ENCODE results near the gene PPM1F. TPM values are rescaled to one million over a fixed set of nuclear protein-coding genes. Genes with fewer than 3 reads are reported as not detected.

Gene PPM1F
- total RNA-seq, 2 experiments from 2014 or later: 18.2 to 18.8 TPM

DNA sequence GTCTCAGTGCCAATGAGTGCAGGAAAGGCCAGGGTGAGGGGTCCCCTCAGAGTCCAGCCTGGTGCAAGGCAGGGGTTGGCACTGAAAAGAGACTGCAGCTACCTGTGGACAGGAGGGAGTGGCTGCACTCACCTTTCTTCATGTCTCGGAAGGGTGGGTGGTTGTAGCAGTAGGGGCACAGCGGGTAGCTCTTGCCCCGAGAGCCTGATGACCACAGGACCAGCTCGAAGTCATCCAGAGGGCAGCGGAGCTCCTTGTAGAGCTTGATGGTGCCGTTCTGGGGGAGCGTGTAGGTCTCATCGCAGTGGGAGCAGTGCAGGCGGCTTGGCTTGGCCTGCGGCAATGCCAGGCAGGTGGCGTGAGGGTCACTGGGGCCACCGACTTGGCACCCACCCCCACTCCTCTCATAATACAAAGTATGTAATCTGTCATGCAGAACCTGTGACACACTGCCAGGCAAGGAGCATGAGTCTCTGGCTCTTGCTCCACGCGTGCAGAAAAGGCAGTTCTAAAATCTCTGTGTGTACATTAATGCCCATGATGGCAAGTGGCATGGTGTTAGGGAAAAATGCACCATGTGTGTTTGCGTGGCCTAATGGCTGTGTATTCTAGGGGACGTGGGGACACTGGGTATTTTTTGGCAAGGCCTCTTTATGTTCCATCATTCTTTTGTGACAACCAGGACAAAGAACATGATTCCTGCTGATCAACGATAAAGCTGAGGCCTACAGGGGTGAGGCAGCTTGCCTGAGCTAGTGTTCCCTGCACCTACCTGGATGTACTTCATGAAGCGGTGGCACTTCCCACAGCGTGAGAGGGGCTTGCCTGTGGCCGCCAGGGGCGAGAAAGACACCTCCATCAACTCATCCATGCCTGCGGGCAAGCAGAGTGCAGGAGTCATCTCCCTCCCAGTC lies 6.0 kb upstream of the PPM1F start:
- Mint-ChIP-seq H3K27me3 (no peaks in the 10 kb centered on the region), H3K4me3 (no peak overlapping the region), H3K9me3 (no peaks in the 10 kb centered on the region), H3K4me1 (ENCODE audit: low read depth) (no peaks in the 10 kb centered on the region), H3K27ac (no peak overlapping the region), H3K36me3 (ENCODE audit: low read depth) (peaks cover 10% of the 10 kb centered on the region)
- DNase-seq: no peak
- intact Hi-C loops (cut with micrococcal nuclease): no loop called here
- ChIA-PET POLR2A (interaction anchor here (0.6 kb wide), 1 partner anchor 22 kb away, joined by 3 read pairs; no protein-coding TSS in a partner anchor), CTCF (no interaction called here)
- TF ChIP-seq, protein P1, sequence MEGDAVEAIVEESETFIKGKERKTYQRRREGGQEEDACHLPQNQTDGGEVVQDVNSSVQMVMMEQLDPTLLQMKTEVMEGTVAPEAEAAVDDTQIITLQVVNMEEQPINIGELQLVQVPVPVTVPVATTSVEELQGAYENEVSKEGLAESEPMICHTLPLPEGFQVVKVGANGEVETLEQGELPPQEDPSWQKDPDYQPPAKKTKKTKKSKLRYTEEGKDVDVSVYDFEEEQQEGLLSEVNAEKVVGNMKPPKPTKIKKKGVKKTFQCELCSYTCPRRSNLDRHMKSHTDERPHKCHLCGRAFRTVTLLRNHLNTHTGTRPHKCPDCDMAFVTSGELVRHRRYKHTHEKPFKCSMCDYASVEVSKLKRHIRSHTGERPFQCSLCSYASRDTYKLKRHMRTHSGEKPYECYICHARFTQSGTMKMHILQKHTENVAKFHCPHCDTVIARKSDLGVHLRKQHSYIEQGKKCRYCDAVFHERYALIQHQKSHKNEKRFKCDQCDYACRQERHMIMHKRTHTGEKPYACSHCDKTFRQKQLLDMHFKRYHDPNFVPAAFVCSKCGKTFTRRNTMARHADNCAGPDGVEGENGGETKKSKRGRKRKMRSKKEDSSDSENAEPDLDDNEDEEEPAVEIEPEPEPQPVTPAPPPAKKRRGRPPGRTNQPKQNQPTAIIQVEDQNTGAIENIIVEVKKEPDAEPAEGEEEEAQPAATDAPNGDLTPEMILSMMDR (IDR thresholded peaks at IDR 0.05): no peak
- ATAC-seq: no peak

- H3K27ac Mint-ChIP-seq: peak overlapping the region; percentile 36
- ATAC-seq (peak; percentile 26), DNase-seq (peak; percentile 46)
Observed at GRCh38 chr22:21951931-21952465, 650 bp downstream of the PPM1F start.

GRCh38 chr22:21951062-21951461 lies 1.6 kb downstream of the PPM1F start:
- Mint-ChIP-seq H3K36me3 (ENCODE audit: low read depth) (peaks cover 3% of the 10 kb centered on the region), H3K27me3 (no peaks in the 10 kb centered on the region), H3K4me1 (ENCODE audit: low read depth) (peaks cover 13% of the 10 kb centered on the region), H3K9me3 (no peaks in the 10 kb centered on the region), H3K4me3 (peak overlapping the region; percentile 54), H3K27ac (no peak overlapping the region)
- ATAC-seq (no peak), DNase-seq (no peak)
- CTCF ChIA-PET: interaction anchor here (2.5 to 6.5 kb wide), 2 partner anchors 13 to 31 kb away, joined by 13 to 126 read pairs; partner anchors contain the start of gene TOP3B
- intact Hi-C loops (cut with micrococcal nuclease): loop anchor here (5.0 kb wide), 1 partner anchor 294 kb away; no protein-coding TSS in a partner anchor
- POLR2A ChIA-PET: interaction anchor here (2.0 to 2.4 kb wide), 2 partner anchors 15 to 31 kb away, joined by 5 read pairs; partner anchors contain the start of gene TOP3B
- TF ChIP-seq, protein P1 (IDR thresholded peaks at IDR 0.05): no peak

More at GRCh38 chr22:21951931-21952465, 650 bp downstream of the PPM1F start:
- TF ChIP-seq, protein P1 (IDR thresholded peaks at IDR 0.05): no peak
- Mint-ChIP-seq H3K4me1 (ENCODE audit: low read depth) (peaks cover 13% of the 10 kb centered on the region), H3K27me3 (no peaks in the 10 kb centered on the region), H3K36me3 (ENCODE audit: low read depth) (peaks cover 3% of the 10 kb centered on the region), H3K9me3 (no peaks in the 10 kb centered on the region), H3K4me3 (peak overlapping the region; percentile 84)
- CTCF ChIA-PET: interaction anchor here (0.6 to 6.5 kb wide), 33 partner anchors 8 to 336 kb away, joined by 3 to 126 read pairs (median 4); partner anchors contain the start of genes SDF2L1, TOP3B and YPEL1
- POLR2A ChIA-PET: interaction anchor here (0.6 to 2.0 kb wide), 3 partner anchors 10 to 16 kb away, joined by 3 to 10 read pairs (median 5); no protein-coding TSS in a partner anchor
- intact Hi-C loops (cut with micrococcal nuclease): loop anchor here (2.0 to 5.0 kb wide), 2 partner anchors 239 to 295 kb away; no protein-coding TSS in a partner anchor

GRCh38 chr22:21949948-21950347 lies 2.7 kb downstream of the PPM1F start:
- TF ChIP-seq, protein P1 (IDR thresholded peaks at IDR 0.05): no peak
- Mint-ChIP-seq H3K9me3 (no peaks in the 10 kb centered on the region), H3K27ac (no peak overlapping the region), H3K4me3 (no peak overlapping the region), H3K27me3 (no peaks in the 10 kb centered on the region), H3K4me1 (ENCODE audit: low read depth) (peaks cover 13% of the 10 kb centered on the region), H3K36me3 (ENCODE audit: low read depth) (peaks cover 3% of the 10 kb centered on the region)
- intact Hi-C loops (cut with micrococcal nuclease): loop anchor here (5.0 to 10.0 kb wide), 2 partner anchors 215 to 293 kb away; partner anchors contain the start of gene YPEL1
- DNase-seq (no peak), ATAC-seq (no peak)
- ChIA-PET POLR2A (interaction anchor here (0.6 to 2.4 kb wide), 2 partner anchors 32 to 382 kb away, joined by 3 to 5 read pairs; partner anchors contain the start of gene TOP3B), CTCF (interaction anchor here (6.5 kb wide), 1 partner anchor 12 kb away, joined by 126 read pairs; no protein-coding TSS in a partner anchor)

All from activated CD8-positive, alpha-beta T cell treated with anti-CD3 and anti-CD28 coated beads for 36 hours (primary cell).